Natural killer cell (primary cell): ENCODE results near the gene DMRTA1. TPM values are rescaled to one million over a fixed set of nuclear protein-coding genes. Genes with fewer than 3 reads are reported as not detected.

Experiments used
- ATAC-seq, 3 donors: fragments of 150-1000 bp in 2 of 3; fragments of 200-7000 bp in 1 of 3; cut with Tn5 transposase; 1 replicate in 1 of 3; 2 replicates in 2 of 3; pipeline ENCODE4 v1.10.0; 2021; ENCODE audit warnings: mild to moderate bottlenecking in 2 of 3, moderate library complexity in 2 of 3
- DNase-seq, 2 donors: peaks; one replicate each; pipeline versions ENCODE4 v3.0.0 to v3.0.0-alpha.2; 2013 to 2021; ENCODE audit warnings: mixed read lengths in 1 of 2
- H3K27ac ChIP-seq: one replicate; pipeline ENCODE4 v1.5.1; 2013; ENCODE audit warnings: mild to moderate bottlenecking, low read length
- H3K27me3 ChIP-seq: one replicate; pipeline ENCODE4 v1.6.1; 2013; ENCODE audit warnings: low read length; ENCODE audit not compliant: control insufficient read depth, insufficient read depth
- H3K36me3 ChIP-seq: one replicate; pipeline ENCODE4 v1.6.1; 2013; ENCODE audit warnings: low read length; ENCODE audit not compliant: control insufficient read depth, insufficient read depth
- H3K4me1 ChIP-seq: one replicate; pipeline ENCODE4 v1.6.1; 2013; ENCODE audit warnings: low read length; ENCODE audit not compliant: control insufficient read depth, insufficient read depth
- H3K4me3 ChIP-seq: one replicate; pipeline ENCODE4 v1.5.1; 2013; ENCODE audit warnings: low read length
- H3K9me3 ChIP-seq: one replicate; pipeline ENCODE4 v1.6.1; 2013; ENCODE audit warnings: low read length; ENCODE audit not compliant: control insufficient read depth, insufficient read depth
- H3K27ac Mint-ChIP-seq, 2 donors: one replicate each; pipeline ENCODE4 v1.8.0; 2022; ENCODE audit warnings: mild to moderate bottlenecking in 2 of 2, mixed read lengths in 2 of 2, moderate library complexity in 1 of 2
- H3K27me3 Mint-ChIP-seq, 2 donors: one replicate each; pipeline ENCODE4 v1.8.0; 2022; ENCODE audit warnings: low read depth in 2 of 2, mixed read lengths in 2 of 2
- H3K36me3 Mint-ChIP-seq: one replicate; pipeline ENCODE4 v1.8.0; 2022; ENCODE audit warnings: mixed read lengths
- H3K4me1 Mint-ChIP-seq, 2 donors: one replicate each; pipeline ENCODE4 v1.8.0; 2022; ENCODE audit warnings: mixed read lengths in 2 of 2
- H3K4me3 Mint-ChIP-seq: one replicate; pipeline ENCODE4 v1.8.0; 2022; ENCODE audit warnings: mild to moderate bottlenecking, moderate library complexity, mixed read lengths
- H3K9me3 Mint-ChIP-seq, 2 donors: one replicate each; pipeline ENCODE4 v1.8.0; 2022; ENCODE audit warnings: mixed read lengths in 2 of 2
- WGBS: methylation state at CpG from one replicate; pipeline ENCODE4 v1.1.7; 2013; ENCODE audit warnings: missing lambda C conversion rate; ENCODE audit not compliant: insufficient coverage; 5-methylcytosine and 5-hydroxymethylcytosine counted together
- intact Hi-C: fragments of 100-400 bp; cut with micrococcal nuclease; formaldehyde crosslinking; loops from one replicate; pipeline ENCODE4 v1.14.2; 2022
- total RNA-seq, 4 donors: library from RNA; stranded (reverse); fragments of 120-200 nt in 1 of 4; gene quantifications; one replicate each; pipeline versions ENCODE4 v1.2.3 to v1.2.4, GENCODE V29; 2013 to 2022
- TF ChIP-seq, protein P1 (sequence below): fragments of 200-600 bp; IDR thresholded peaks from one replicate; pipeline ENCODE4 v1.8.0; 2022; ENCODE audit warnings: antibody characterized with exemption

DMRTA1 gene
- total RNA-seq, 3 donors from 2014 or later (not counting 1 experiment from before 2014, with no cell fraction given), result not detected

DNA sequence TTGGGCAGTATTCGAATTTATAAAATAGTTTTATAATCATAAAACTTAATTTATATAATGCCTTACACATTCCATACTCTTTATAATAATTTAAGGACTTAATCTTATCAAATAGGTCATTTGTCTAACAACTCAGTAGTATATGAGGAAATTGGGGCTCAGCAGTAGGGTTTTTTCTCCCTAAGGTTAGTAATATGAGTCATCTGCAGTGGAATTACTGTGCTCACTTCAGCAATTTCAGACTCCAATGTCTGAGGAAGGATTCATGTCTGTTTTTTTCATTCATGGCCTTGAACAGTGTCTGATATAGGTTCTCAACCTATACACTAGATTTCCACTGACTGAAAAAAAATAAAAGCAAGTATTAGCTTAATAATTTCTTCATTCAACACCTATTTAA, 7.4 kb downstream of the DMRTA1 start:
- intact Hi-C loops, result no loop called here
- Mint-ChIP-seq H3K36me3 (no peaks in the 10 kb centered on the region), H3K9me3 (no peaks in the 10 kb centered on the region), H3K4me1 (no peaks in the 10 kb centered on the region), H3K4me3 (no peak overlapping the region), H3K27ac (no peak overlapping the region), H3K27me3 (peaks cover 2 to 14% of the 10 kb centered on the region in 2 donors)
- Histone ChIP-seq H3K27ac (no peak overlapping the region), H3K36me3 (no peaks in the 10 kb centered on the region), H3K27me3 (peaks cover 2% of the 10 kb centered on the region), H3K4me3 (no peak overlapping the region), H3K9me3 (no peaks in the 10 kb centered on the region), H3K4me1 (no peaks in the 10 kb centered on the region)
- TF ChIP-seq, protein P1, sequence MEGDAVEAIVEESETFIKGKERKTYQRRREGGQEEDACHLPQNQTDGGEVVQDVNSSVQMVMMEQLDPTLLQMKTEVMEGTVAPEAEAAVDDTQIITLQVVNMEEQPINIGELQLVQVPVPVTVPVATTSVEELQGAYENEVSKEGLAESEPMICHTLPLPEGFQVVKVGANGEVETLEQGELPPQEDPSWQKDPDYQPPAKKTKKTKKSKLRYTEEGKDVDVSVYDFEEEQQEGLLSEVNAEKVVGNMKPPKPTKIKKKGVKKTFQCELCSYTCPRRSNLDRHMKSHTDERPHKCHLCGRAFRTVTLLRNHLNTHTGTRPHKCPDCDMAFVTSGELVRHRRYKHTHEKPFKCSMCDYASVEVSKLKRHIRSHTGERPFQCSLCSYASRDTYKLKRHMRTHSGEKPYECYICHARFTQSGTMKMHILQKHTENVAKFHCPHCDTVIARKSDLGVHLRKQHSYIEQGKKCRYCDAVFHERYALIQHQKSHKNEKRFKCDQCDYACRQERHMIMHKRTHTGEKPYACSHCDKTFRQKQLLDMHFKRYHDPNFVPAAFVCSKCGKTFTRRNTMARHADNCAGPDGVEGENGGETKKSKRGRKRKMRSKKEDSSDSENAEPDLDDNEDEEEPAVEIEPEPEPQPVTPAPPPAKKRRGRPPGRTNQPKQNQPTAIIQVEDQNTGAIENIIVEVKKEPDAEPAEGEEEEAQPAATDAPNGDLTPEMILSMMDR, result no peak
- no peak for ATAC-seq
- WGBS, result no CpG with 5 or more reads among the region's 1 CpG
- DNase-seq, result no peak

DNA sequence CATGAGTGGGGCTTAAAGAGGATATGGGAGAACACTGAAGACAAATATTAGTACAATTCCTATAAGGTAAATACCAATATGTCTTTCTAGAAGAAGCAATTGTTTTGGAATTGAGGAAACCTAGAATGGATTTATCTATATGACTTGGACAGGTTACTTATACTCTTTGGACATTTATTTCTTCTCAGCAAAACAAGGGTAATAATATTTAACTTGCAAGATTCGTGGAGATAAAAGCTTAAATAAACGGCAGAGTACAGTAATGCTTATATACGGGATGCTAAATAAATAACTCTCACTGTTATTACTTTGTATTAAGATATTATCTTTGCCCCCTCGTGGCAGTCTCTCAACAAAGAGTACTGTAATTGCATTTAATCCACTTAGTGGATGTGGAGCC, 8.6 kb downstream of the DMRTA1 start:
- peaks cover 0 to 11% of the 10 kb centered on the region in 2 donors for H3K27me3 Mint-ChIP-seq
- H3K9me3 Mint-ChIP-seq, result no peaks in the 10 kb centered on the region
- TF ChIP-seq, protein P1, result no peak
- peaks cover 2% of the 10 kb centered on the region for H3K27me3 ChIP-seq
- no peak overlapping the region for H3K27ac ChIP-seq
- ATAC-seq (no peak), DNase-seq (no peak)
- intact Hi-C loops, result no loop called here
- H3K4me1 ChIP-seq, result no peaks in the 10 kb centered on the region
- H3K9me3 ChIP-seq, result no peaks in the 10 kb centered on the region
- no peaks in the 10 kb centered on the region for H3K36me3 ChIP-seq
- no peaks in the 10 kb centered on the region for H3K36me3 Mint-ChIP-seq
- H3K4me3 Mint-ChIP-seq, result no peak overlapping the region
- no peak overlapping the region for H3K27ac Mint-ChIP-seq
- no peak overlapping the region for H3K4me3 ChIP-seq
- WGBS, result 25% methylated on average over 1 of the region's 4 CpGs
- H3K4me1 Mint-ChIP-seq, result no peaks in the 10 kb centered on the region

DNA sequence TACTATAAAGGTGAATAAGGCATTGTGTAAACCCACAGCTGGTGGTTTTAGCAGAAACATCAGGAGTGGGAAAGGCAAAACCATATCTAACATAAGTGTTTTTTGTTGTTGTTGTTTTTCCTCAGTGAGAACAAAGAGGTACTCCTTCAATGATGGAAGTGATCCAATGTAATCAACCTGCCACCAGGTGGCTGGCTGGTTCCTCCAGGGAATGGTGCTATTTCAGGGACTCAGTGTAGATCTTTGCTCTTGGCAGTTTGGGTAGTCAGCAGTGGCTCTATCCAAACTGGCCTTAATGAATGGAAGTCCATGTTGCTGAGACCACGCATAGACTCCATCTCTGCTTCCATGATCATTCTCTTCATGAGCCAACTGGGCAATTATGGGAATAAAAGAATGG, 10.8 kb downstream of the DMRTA1 start:
- ATAC-seq, result no peak
- no CpG with 5 or more reads among the region's 1 CpG for WGBS
- Histone ChIP-seq H3K27ac (no peak overlapping the region), H3K4me1 (no peaks in the 10 kb centered on the region), H3K9me3 (no peaks in the 10 kb centered on the region), H3K36me3 (no peaks in the 10 kb centered on the region), H3K27me3 (peaks cover 2% of the 10 kb centered on the region), H3K4me3 (no peak overlapping the region)
- H3K36me3 Mint-ChIP-seq, result no peaks in the 10 kb centered on the region
- H3K4me1 Mint-ChIP-seq, result no peaks in the 10 kb centered on the region
- H3K27me3 Mint-ChIP-seq, result no peaks in the 10 kb centered on the region
- peaks cover 0 to 3% of the 10 kb centered on the region in 2 donors for H3K9me3 Mint-ChIP-seq
- H3K4me3 Mint-ChIP-seq, result no peak overlapping the region
- TF ChIP-seq, protein P1, result no peak
- intact Hi-C loops, result no loop called here
- DNase-seq, result no peak
- H3K27ac Mint-ChIP-seq, result no peak overlapping the region

DNA sequence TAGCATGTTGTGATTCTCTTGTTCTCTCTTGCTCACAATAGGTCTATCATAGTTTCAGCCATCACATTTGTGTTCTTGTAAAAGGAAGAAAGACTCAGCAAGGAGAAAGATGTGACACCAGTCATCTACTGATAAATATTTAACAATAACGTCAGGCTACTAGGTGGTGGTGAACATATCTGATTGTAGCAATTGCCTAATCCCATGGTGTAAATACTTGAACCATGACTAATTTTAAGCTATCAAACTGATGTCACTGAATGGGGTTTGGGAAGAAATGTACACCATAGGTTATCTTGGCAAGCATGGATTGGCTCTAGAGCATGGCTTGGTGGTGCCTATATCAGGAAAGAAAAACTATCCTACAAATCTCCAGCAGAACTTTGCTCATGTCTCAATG, 16.6 kb downstream of the DMRTA1 start:
- intact Hi-C loops, result no loop called here
- no peak overlapping the region for H3K4me3 Mint-ChIP-seq
- ATAC-seq (no peak), DNase-seq (no peak)
- TF ChIP-seq, protein P1, result no peak
- WGBS, result no CpG with 5 or more reads among the region's 1 CpG
- Histone ChIP-seq H3K4me3 (no peak overlapping the region), H3K27me3 (no peaks in the 10 kb centered on the region), H3K27ac (no peak overlapping the region), H3K36me3 (no peaks in the 10 kb centered on the region), H3K9me3 (no peaks in the 10 kb centered on the region), H3K4me1 (no peaks in the 10 kb centered on the region)
- no peaks in the 10 kb centered on the region for H3K36me3 Mint-ChIP-seq
- peaks cover 0 to 3% of the 10 kb centered on the region in 2 donors for H3K9me3 Mint-ChIP-seq
- H3K27ac Mint-ChIP-seq, result no peak overlapping the region
- H3K27me3 Mint-ChIP-seq, result no peaks in the 10 kb centered on the region
- no peaks in the 10 kb centered on the region for H3K4me1 Mint-ChIP-seq
